ENCODE results near the gene FAM234B.
A peak's percentile ranks its signal among the peaks of the same experiment; 100 is the strongest.

The FAM234B gene

DNA sequence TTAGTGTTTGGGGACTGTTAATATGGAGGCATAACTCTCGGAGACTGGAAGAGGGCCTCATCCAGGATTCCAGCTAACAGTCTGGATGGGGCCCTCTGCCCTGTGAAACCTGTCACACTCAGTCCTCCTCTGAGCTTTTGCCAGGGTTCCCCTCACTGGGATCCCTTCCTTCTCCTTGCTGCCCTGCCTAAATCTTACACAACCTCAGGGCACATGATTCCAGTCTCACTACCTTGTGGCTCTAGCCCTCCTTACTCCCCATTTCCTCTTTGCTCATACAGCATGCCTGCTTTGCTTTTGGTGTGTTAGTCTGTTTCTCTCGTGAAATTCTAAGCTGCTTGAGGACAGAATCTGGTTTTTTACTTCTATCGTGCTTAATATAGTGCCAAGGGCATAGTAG lies 60.2 kb downstream of the FAM234B start:
- H3K9ac ChIP-seq: peak overlapping the region in 1 of 11 experiments; percentile 38; a peak in 1 of 22 replicates
- H3K36me3 ChIP-seq: 0 out of 22 replicates have a peak, but pooled peaks cover 0 to 3% (median 0%) of the 10 kb centered on the region in 11 experiments
- peaks cover 13 to 25% (median 19%) of the 10 kb centered on the region in 11 experiments for H3K9me3 ChIP-seq (replicated peaks in 1 of 11)
- TF ChIP-seq Cebpa-rat (IDR thresholded peaks at IDR 0.05): 0 out of 22 replicates have a peak, but pooled peaks of 1 of the 11 experiments have one; percentile 19
- H3K27ac ChIP-seq: peak overlapping the region in 10 of 11 experiments; percentile 30 to 100 (median 73); a peak in 17 of 22 replicates
- H3K4me3 ChIP-seq: no peak overlapping the region
- H3K27me3 ChIP-seq: no peaks in the 10 kb centered on the region
- peak overlapping the region; percentile 80 to 99 (median 93); a peak in 21 of 22 replicates for H3K4me2 ChIP-seq
- peaks cover 46 to 57% (median 49%) of the 10 kb centered on the region in 10 experiments for H3K4me1 ChIP-seq
- H4K20me1 ChIP-seq: no peaks in the 10 kb centered on the region

DNA sequence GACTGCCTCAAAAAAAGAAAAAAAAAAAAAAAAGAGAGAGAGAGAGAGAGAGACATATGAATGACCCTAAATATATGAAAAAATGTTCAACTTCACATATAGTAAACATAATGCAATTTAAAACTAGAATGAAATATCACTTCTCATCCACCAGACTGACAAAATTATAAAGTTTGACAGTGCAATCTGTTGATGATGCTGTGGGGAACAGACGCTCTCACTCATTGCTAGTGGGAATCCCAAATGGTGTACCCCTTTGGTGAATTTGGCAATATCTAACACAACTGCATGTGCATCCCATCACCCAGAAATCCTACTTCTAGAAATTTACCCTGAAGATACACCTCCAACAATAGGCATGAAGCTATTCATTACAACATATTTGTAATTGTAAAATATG lies 61.6 kb downstream of the FAM234B start:
- Histone ChIP-seq H3K4me2 (no peak overlapping the region; a peak in 1 of 22 replicates), H3K9ac (no peak overlapping the region), H3K27me3 (no peaks in the 10 kb centered on the region), H4K20me1 (no peaks in the 10 kb centered on the region), H3K4me1 (peaks cover 32 to 43% (median 35%) of the 10 kb centered on the region in 10 experiments), H3K27ac (no peak overlapping the region), H3K36me3 (0 out of 22 replicates have a peak, but pooled peaks cover 0 to 3% (median 0%) of the 10 kb centered on the region in 11 experiments), H3K9me3 (replicated peaks in 1 of 11) (peaks cover 13 to 25% (median 22%) of the 10 kb centered on the region in 11 experiments), H3K4me3 (no peak overlapping the region)
- no peak for TF ChIP-seq Cebpa-rat (IDR thresholded peaks at IDR 0.05)

DNA sequence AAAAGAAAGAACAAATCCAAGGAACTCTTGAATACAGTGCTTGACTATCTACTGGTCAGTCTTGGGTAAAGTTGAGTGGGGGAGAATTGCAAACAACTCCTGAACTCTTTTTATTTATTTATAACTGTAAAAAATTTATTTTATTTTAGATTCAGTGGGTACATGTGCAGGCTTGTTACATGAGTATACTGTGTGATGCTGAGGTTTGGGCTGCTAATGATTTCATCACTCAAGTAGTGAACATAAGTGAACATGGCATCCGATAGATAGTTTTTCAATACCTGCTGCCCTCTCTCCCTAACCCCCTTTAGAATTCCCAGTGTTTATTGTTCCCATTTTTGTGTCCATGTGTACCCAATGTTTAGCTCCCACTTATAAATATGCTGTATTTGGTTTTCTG lies 62.5 kb downstream of the FAM234B start:
- peaks cover 29 to 40% (median 31%) of the 10 kb centered on the region in 10 experiments for H3K4me1 ChIP-seq
- no peak overlapping the region for H3K27ac ChIP-seq
- no peak overlapping the region for H3K4me3 ChIP-seq
- H4K20me1 ChIP-seq: no peaks in the 10 kb centered on the region
- H3K9me3 ChIP-seq (replicated peaks in 1 of 11): peaks cover 14 to 27% (median 23%) of the 10 kb centered on the region in 11 experiments
- TF ChIP-seq Cebpa-rat (IDR thresholded peaks at IDR 0.05): no peak
- H3K27me3 ChIP-seq: no peaks in the 10 kb centered on the region
- 0 out of 22 replicates have a peak, but pooled peaks cover 0 to 3% (median 0%) of the 10 kb centered on the region in 11 experiments for H3K36me3 ChIP-seq
- H3K4me2 ChIP-seq: no peak overlapping the region
- H3K9ac ChIP-seq: no peak overlapping the region

DNA sequence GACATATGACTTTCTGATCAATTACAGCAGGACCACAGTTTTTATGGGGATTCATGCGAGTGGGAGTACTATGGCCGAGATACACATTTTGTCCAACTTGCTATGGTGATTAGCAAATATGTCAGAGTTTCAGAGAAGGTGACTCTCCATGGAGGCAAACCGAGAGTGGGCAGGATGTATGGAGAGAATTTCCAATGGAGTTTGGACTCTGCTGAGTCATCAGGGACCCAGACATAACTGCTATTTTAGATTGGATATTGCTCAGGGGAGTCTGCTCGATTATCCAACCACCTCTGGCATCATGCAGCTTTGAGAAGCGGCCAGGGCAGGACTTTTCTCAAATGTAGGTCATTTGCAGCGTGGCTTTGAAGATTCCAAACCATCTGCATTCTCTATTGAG lies 68.8 kb downstream of the FAM234B start:
- peaks cover 0 to 29% (median 10%) of the 10 kb centered on the region in 10 experiments; a peak in 17 of 20 replicates for H3K4me1 ChIP-seq
- no peak for TF ChIP-seq Cebpa-rat (IDR thresholded peaks at IDR 0.05)
- no peak overlapping the region for H3K4me3 ChIP-seq
- H3K9me3 ChIP-seq (replicated peaks in 1 of 11): peaks cover 14 to 35% (median 22%) of the 10 kb centered on the region in 11 experiments
- H4K20me1 ChIP-seq: no peaks in the 10 kb centered on the region
- H3K36me3 ChIP-seq: 0 out of 22 replicates have a peak, but pooled peaks cover 0 to 3% (median 0%) of the 10 kb centered on the region in 11 experiments
- no peak overlapping the region for H3K9ac ChIP-seq
- no peaks in the 10 kb centered on the region for H3K27me3 ChIP-seq
- H3K4me2 ChIP-seq: no peak overlapping the region
- no peak overlapping the region for H3K27ac ChIP-seq

DNA sequence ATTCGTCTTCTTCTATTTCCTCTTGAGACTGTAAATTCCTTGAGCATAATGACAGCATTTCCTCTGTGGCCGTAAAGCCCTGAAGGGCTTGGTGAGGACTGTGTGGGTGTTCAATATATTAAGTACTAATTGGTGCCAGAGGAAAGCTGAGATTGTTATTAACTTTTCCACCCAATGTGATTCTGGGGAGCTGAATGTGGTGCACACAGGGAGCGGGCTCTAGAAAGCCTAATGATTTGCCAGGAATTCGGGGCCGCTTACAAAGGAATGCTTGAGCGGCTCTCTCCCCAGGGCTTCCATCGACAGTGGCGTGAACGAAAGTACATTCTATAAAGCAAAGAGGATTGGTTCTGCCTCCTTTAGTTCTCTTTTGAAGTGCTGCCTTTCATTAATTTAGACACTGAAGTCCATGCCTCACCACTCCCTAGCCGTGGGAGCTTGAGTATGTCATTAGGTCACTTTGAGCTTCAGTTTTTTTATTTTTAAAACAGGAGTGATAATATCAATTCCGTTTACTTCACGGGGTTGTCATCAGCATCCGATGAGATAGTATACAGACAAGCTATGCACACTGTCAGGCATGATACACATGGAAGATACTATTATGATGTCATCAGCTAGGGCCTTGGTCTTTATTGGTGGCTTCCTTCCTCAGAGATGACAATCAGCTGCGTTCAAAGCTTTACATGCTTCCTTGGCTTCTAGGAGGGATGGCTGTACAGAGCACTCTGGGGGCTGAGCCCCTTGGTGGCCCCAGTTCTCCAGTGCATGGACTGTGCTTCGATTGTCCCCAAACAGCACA lies 70.3 kb downstream of the FAM234B start:
- H3K27ac ChIP-seq: no peak overlapping the region
- H3K9me3 ChIP-seq (replicated peaks in 1 of 11): peaks cover 0 to 20% (median 8%) of the 10 kb centered on the region in 11 experiments; a peak in 16 of 22 replicates
- peaks cover 0 to 44% (median 11%) of the 10 kb centered on the region in 10 experiments; a peak in 17 of 20 replicates for H3K4me1 ChIP-seq
- TF ChIP-seq Cebpa-rat (IDR thresholded peaks at IDR 0.05): no peak
- no peaks in the 10 kb centered on the region for H3K36me3 ChIP-seq
- peak overlapping the region; percentile 8 to 61 (median 30); a peak in 15 of 22 replicates for H3K4me2 ChIP-seq
- H3K4me3 ChIP-seq: no peak overlapping the region
- no peaks in the 10 kb centered on the region for H3K27me3 ChIP-seq
- H3K9ac ChIP-seq: no peak overlapping the region
- H4K20me1 ChIP-seq: no peaks in the 10 kb centered on the region

DNA sequence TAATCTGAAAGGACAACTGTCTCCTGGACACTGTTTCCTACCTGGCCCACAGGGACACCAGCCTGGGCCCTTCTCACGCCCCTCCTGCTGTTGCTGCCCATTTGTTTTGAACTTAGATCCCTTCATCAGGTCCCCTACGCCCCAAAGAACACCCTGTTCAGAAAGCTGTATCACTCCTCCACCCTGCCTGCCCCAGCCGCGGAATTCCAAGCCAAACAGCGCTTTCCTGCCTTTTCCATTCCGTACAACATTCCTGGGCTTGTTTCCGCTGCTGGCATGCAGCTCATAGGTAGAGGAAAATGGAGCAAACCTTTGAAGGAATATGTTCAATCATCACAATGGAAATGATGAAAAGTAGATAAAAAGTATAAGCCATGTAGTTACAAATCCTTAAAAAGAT lies 72.1 kb downstream of the FAM234B start:
- Histone ChIP-seq H3K9ac (no peak overlapping the region), H3K36me3 (no peaks in the 10 kb centered on the region), H3K9me3 (replicated peaks in 1 of 11) (peaks cover 0 to 12% (median 8%) of the 10 kb centered on the region in 11 experiments; a peak in 13 of 22 replicates), H3K4me2 (peak overlapping the region in 2 of 11 experiments; percentile 15 to 18; a peak in 2 of 22 replicates), H3K4me1 (peaks cover 0 to 62% (median 11%) of the 10 kb centered on the region in 10 experiments; a peak in 17 of 20 replicates), H3K4me3 (no peak overlapping the region), H3K27me3 (no peaks in the 10 kb centered on the region), H4K20me1 (no peaks in the 10 kb centered on the region), H3K27ac (no peak overlapping the region)
- TF ChIP-seq Cebpa-rat (IDR thresholded peaks at IDR 0.05): no peak

DNA sequence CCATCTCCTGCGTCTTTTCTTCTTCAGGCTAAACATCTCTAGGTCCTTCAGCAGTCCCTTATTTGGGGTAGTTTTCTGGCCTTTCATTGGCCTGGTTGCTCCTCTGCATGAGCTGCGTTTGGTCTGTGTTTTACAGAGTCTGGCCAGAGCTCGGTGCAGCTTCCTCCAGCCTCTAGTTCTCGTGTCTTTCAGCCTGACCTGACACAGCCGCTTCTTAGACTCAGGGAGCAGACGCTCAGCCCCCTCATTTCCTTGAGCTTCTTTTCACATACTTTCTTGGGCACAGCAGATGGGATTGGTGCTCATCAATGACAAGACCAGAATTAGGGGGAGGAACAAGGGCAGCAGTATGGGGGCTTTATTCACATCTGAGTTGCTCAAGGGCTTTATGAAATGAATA lies 72.8 kb downstream of the FAM234B start:
- Histone ChIP-seq H3K27me3 (no peaks in the 10 kb centered on the region), H3K9me3 (replicated peaks in 1 of 11) (peaks cover 0 to 8% (median 4%) of the 10 kb centered on the region in 11 experiments; a peak in 14 of 22 replicates), H3K27ac (no peak overlapping the region), H3K36me3 (no peaks in the 10 kb centered on the region), H3K4me3 (no peak overlapping the region), H4K20me1 (no peaks in the 10 kb centered on the region), H3K4me2 (no peak overlapping the region), H3K4me1 (peaks cover 0 to 70% (median 11%) of the 10 kb centered on the region in 10 experiments; a peak in 17 of 20 replicates), H3K9ac (no peak overlapping the region)
- TF ChIP-seq Cebpa-rat (IDR thresholded peaks at IDR 0.05): no peak

DNA sequence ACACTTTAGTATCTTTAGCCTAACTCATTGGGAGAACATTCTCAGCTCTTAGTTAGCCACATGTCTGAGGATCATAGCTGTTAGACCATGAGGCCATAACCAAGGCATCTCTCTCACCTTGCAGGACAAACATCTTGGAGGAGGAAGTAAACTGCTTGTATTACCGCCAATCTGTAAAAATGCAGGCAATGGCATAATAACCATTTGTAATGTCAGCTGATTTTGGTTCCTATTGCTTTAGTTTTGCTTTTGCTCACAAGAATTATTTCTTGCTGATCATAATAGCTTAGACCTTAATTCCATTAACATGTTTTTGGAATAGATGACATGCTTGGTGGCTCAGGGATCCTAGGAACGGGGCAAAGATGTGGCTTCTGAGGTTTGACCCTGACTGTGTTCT lies 75.6 kb downstream of the FAM234B start:
- Histone ChIP-seq H4K20me1 (no peaks in the 10 kb centered on the region), H3K4me3 (no peak overlapping the region), H3K9me3 (replicated peaks in 1 of 11) (peaks cover 0 to 7% (median 0%) of the 10 kb centered on the region in 11 experiments; a peak in 1 of 22 replicates)

DNA sequence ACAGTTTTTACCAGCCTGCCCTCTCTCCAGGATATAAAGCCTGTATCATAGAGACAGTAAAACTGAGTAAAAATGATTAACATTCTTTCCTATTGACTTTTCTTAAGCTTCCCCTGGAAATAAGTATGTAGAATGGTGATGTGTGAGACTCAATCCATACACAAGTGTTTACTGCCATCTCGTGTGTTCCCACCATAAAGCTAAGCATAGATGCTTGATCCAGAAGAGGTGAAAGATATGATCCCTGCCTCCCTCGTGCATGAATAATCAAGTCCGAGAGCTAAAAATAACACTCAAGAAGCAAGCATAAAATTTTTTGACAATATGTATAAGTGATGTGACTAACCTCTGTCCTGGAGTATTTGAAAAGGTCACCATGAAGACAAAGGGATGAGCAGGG lies 76.2 kb downstream of the FAM234B start:
- H3K27me3 ChIP-seq: no peaks in the 10 kb centered on the region
- H3K36me3 ChIP-seq: no peaks in the 10 kb centered on the region
- TF ChIP-seq Cebpa-rat (IDR thresholded peaks at IDR 0.05): no peak
- peak overlapping the region in 3 of 11 experiments; percentile 54 to 78 (median 70); a peak in 6 of 22 replicates for H3K4me2 ChIP-seq
- H3K4me1 ChIP-seq: peaks cover 4 to 75% (median 6%) of the 10 kb centered on the region in 10 experiments; a peak in 16 of 20 replicates
- no peak overlapping the region for H3K4me3 ChIP-seq
- H4K20me1 ChIP-seq: no peaks in the 10 kb centered on the region
- H3K27ac ChIP-seq: peak overlapping the region in 3 of 11 experiments; percentile 4 to 49 (median 39); a peak in 5 of 22 replicates
- H3K9ac ChIP-seq: no peak overlapping the region
- H3K9me3 ChIP-seq (replicated peaks in 1 of 11): peaks cover 0 to 7% (median 0%) of the 10 kb centered on the region in 11 experiments; a peak in 1 of 22 replicates

More for the DNA sequence above, 75.6 kb downstream of the FAM234B start:
- Histone ChIP-seq H3K27me3 (no peaks in the 10 kb centered on the region), H3K27ac (peak overlapping the region in 3 of 11 experiments; percentile 39 to 49 (median 43); a peak in 5 of 22 replicates), H3K4me2 (peak overlapping the region in 3 of 11 experiments; percentile 54 to 78 (median 70); a peak in 6 of 22 replicates), H3K4me1 (peaks cover 0 to 72% (median under 1%) of the 10 kb centered on the region in 10 experiments; a peak in 11 of 20 replicates), H3K36me3 (no peaks in the 10 kb centered on the region), H3K9ac (no peak overlapping the region)
- TF ChIP-seq Cebpa-rat (IDR thresholded peaks at IDR 0.05): no peak
